OCI-LY1 (cell line): ENCODE data around the gene VGLL1.

Experiments
- H2AFZ ChIP-seq: fragments of 200-600 bp; sonication (generic), shearing (Covaris generic); 2 replicates; pipeline ENCODE4 v1.6.0; 2014; ENCODE audit warnings: antibody characterized with exemption, mild to moderate bottlenecking, low read length
- H3F3A ChIP-seq: fragments of 200-600 bp; sonication (generic), shearing (Covaris generic); 2 replicates; pipeline ENCODE4 v1.6.0; 2014; ENCODE audit warnings: mild to moderate bottlenecking, antibody characterized with exemption, low read length, moderate library complexity; ENCODE audit not compliant: insufficient read depth
- H3K27ac ChIP-seq: fragments of 200-600 bp; sonication (generic); 2 replicates; pipeline ENCODE4 v1.5.1; 2014; ENCODE audit warnings: low read length, mixed run types, mild to moderate bottlenecking, low read depth; ENCODE audit not compliant: poor library complexity, severe bottlenecking
- H3K27me3 ChIP-seq: fragments of 200-600 bp; sonication (generic); 2 replicates; pipeline ENCODE4 v1.6.0; 2014; ENCODE audit warnings: antibody characterized with exemption, mild to moderate bottlenecking, low read length, moderate library complexity; ENCODE audit not compliant: insufficient read depth
- H3K36me3 ChIP-seq: fragments of 200-600 bp; sonication (generic); 2 replicates; pipeline ENCODE4 v1.6.1; 2014; ENCODE audit warnings: mild to moderate bottlenecking, antibody characterized with exemption, low read length, moderate library complexity, mixed read lengths; ENCODE audit not compliant: insufficient read depth
- H3K4me1 ChIP-seq: fragments of 200-600 bp; sonication (generic); 2 replicates; pipeline ENCODE4 v1.5.1; 2014; ENCODE audit warnings: mild to moderate bottlenecking, low read length, moderate library complexity; ENCODE audit not compliant: insufficient read depth, severe bottlenecking
- H3K4me2 ChIP-seq: fragments of 200-600 bp; sonication (generic), shearing (Covaris generic); 2 replicates; pipeline ENCODE4 v1.6.1; 2014; ENCODE audit warnings: low read length
- H3K4me3 ChIP-seq: fragments of 200-600 bp; sonication (generic); 2 replicates; pipeline ENCODE4 v1.5.1; 2014; ENCODE audit warnings: low read length, low read depth, mild to moderate bottlenecking, mixed read lengths; ENCODE audit not compliant: poor library complexity, severe bottlenecking
- H3K79me2 ChIP-seq: fragments of 200-600 bp; shearing (Covaris generic); 2 replicates; pipeline ENCODE4 v1.6.1; 2016; ENCODE audit warnings: mixed run types, low read length, mixed read lengths; ENCODE audit not compliant: insufficient read depth
- H3K9ac ChIP-seq: fragments of 200-600 bp; sonication (generic), shearing (Covaris generic); 2 replicates; pipeline ENCODE4 v1.6.1; 2014; ENCODE audit warnings: mild to moderate bottlenecking, low read length, mixed read lengths
- H3K9me2 ChIP-seq: fragments of 200-600 bp; sonication (generic), shearing (Covaris generic); 2 replicates; pipeline ENCODE4 v1.6.1; 2014; ENCODE audit warnings: low read depth, mild to moderate bottlenecking, low read length, mixed read lengths
- H3K9me3 ChIP-seq: fragments of 200-600 bp; shearing (Covaris generic); 2 replicates; pipeline ENCODE4 v1.6.1; 2014; ENCODE audit warnings: low read length, mixed read lengths
- H4K20me1 ChIP-seq: fragments of 200-600 bp; sonication (generic), shearing (Covaris generic); 2 replicates; pipeline ENCODE4 v1.6.0; 2016; ENCODE audit warnings: mild to moderate bottlenecking, low read length; ENCODE audit not compliant: insufficient read depth
- CTCF ChIP-seq: fragments of 200-600 bp; sonication (generic), shearing (Covaris generic); IDR thresholded peaks from 2 replicates; pipeline ENCODE4 v1.5.1; 2017; ENCODE audit warnings: mild to moderate bottlenecking, antibody characterized with exemption, low read length, moderate library complexity, mixed read lengths
- EZH2 ChIP-seq: fragments of 200-600 bp; sonication (generic), shearing (Covaris generic); IDR thresholded peaks from 2 replicates; pipeline ENCODE4 v1.8.0; 2017; ENCODE audit warnings: borderline replicate concordance, mixed run types, mild to moderate bottlenecking, antibody characterized with exemption, low read length, moderate library complexity, mixed read lengths

The VGLL1 gene

GRCh38 chrX:136491832-136492231 lies 40.2 kb upstream of the VGLL1 start:
- Histone ChIP-seq H3K36me3 (no peaks in the 10 kb centered on the region), H3F3A (no peaks in the 10 kb centered on the region), H3K4me1 (peaks cover 9% of the 10 kb centered on the region), H4K20me1 (no peaks in the 10 kb centered on the region), H3K9me2 (no peaks in the 10 kb centered on the region), H3K4me2 (no peak overlapping the region), H3K9me3 (no peaks in the 10 kb centered on the region), H2AFZ (no peak overlapping the region), H3K27ac (no peak overlapping the region), H3K9ac (no peak overlapping the region), H3K79me2 (no peaks in the 10 kb centered on the region), H3K27me3 (no peaks in the 10 kb centered on the region), H3K4me3 (no peak overlapping the region)
- TF ChIP-seq CTCF (no peak), EZH2 (no peak)

GRCh38 chrX:136493011-136493410 lies 39.0 kb upstream of the VGLL1 start:
- no peak overlapping the region for H3K4me2 ChIP-seq
- no peaks in the 10 kb centered on the region for H3K9me3 ChIP-seq
- no peaks in the 10 kb centered on the region for H4K20me1 ChIP-seq
- H3K27me3 ChIP-seq: no peaks in the 10 kb centered on the region
- no peak for TF ChIP-seq CTCF
- TF ChIP-seq EZH2: no peak
- no peak overlapping the region for H3K27ac ChIP-seq
- H3K4me1 ChIP-seq: peaks cover 9% of the 10 kb centered on the region
- no peak overlapping the region for H2AFZ ChIP-seq
- H3K36me3 ChIP-seq: no peaks in the 10 kb centered on the region
- no peak overlapping the region for H3K9ac ChIP-seq
- H3F3A ChIP-seq: no peaks in the 10 kb centered on the region
- no peak overlapping the region for H3K4me3 ChIP-seq
- H3K9me2 ChIP-seq: no peaks in the 10 kb centered on the region
- H3K79me2 ChIP-seq: peaks cover 3% of the 10 kb centered on the region

- Histone ChIP-seq H3K27ac (no peak overlapping the region), H2AFZ (no peak overlapping the region)
These were observed 37.0 kb upstream of the VGLL1 start for GRCh38 chrX:136495043-136495442.

More at GRCh38 chrX:136495043-136495442, 37.0 kb upstream of the VGLL1 start:
- Histone ChIP-seq H3K79me2 (peaks cover 12% of the 10 kb centered on the region), H3K27me3 (no peaks in the 10 kb centered on the region), H4K20me1 (no peaks in the 10 kb centered on the region), H3K4me3 (no peak overlapping the region), H3K4me1 (peaks cover 24% of the 10 kb centered on the region), H3K9me3 (no peaks in the 10 kb centered on the region), H3K9me2 (no peaks in the 10 kb centered on the region), H3F3A (no peaks in the 10 kb centered on the region), H3K36me3 (0 out of 2 replicates have a peak, but pooled peaks cover under 1% of the 10 kb centered on the region), H3K9ac (no peak overlapping the region), H3K4me2 (no peak overlapping the region)
- no peak for TF ChIP-seq EZH2
- no peak for TF ChIP-seq CTCF
